Neuronal stem cell (in vitro differentiated cells): Measurements from ENCODE around the gene CXorf66.

Source experiments
- DNase-seq: peaks from one replicate; pipeline ENCODE4 v3.0.0-alpha.2; 2013; ENCODE audit warnings: low spot score
- H2AFZ ChIP-seq: one replicate; pipeline ENCODE4 v1.6.1; 2013; ENCODE audit warnings: mild to moderate bottlenecking, low read length, inconsistent platforms
- H2AK5ac ChIP-seq: 2 replicates; pipeline ENCODE4 v1.6.1; 2013; ENCODE audit warnings: low read depth, mild to moderate bottlenecking, inconsistent platforms, low read length, moderate library complexity, mixed read lengths
- H2BK120ac ChIP-seq: 2 replicates; pipeline ENCODE4 v1.6.1; 2013; ENCODE audit warnings: low read depth, mild to moderate bottlenecking, inconsistent platforms, low read length, moderate library complexity, mixed read lengths
- H2BK12ac ChIP-seq: one replicate; pipeline ENCODE4 v1.6.1; 2013; ENCODE audit warnings: low read length, inconsistent platforms
- H2BK15ac ChIP-seq: 2 replicates; pipeline ENCODE4 v1.6.1; 2013; ENCODE audit warnings: mild to moderate bottlenecking, low read length, inconsistent platforms, mixed read lengths
- H2BK5ac ChIP-seq: one replicate; pipeline ENCODE4 v1.6.1; 2013; ENCODE audit warnings: inconsistent platforms, mild to moderate bottlenecking, low read length, moderate library complexity
- H3K14ac ChIP-seq: one replicate; pipeline ENCODE4 v1.6.1; 2013; ENCODE audit warnings: low read length, inconsistent platforms
- H3K18ac ChIP-seq: 2 replicates; pipeline ENCODE4 v1.6.1; 2013; ENCODE audit warnings: low read length, inconsistent platforms
- H3K23ac ChIP-seq: 2 replicates; pipeline ENCODE4 v1.6.1; 2013; ENCODE audit warnings: low read depth, mild to moderate bottlenecking, mixed read lengths, low read length, inconsistent platforms; ENCODE audit not compliant: poor library complexity
- H3K27ac ChIP-seq: replicated peaks from 3 replicates; pipeline ENCODE4 v1.5.1; 2013; ENCODE audit warnings: low read length, inconsistent platforms
- H3K27me3 ChIP-seq, 3 experiments: 2 replicates each; pipeline ENCODE4 v1.6.1; 2013; ENCODE audit warnings: low read length in 3 of 3, mild to moderate bottlenecking in 2 of 3, inconsistent platforms in 1 of 3, low read depth in 1 of 3, mixed read lengths in 1 of 3, moderate library complexity in 1 of 3; ENCODE audit not compliant: control insufficient read depth in 3 of 3, insufficient read depth in 3 of 3
- H3K36me3 ChIP-seq, 2 donors: replicated peaks in 1 of 2; 2 replicates each; pipeline ENCODE4 v1.6.1; 2013; ENCODE audit warnings: low read length in 2 of 2; ENCODE audit not compliant: control insufficient read depth in 2 of 2, insufficient read depth in 2 of 2
- H3K4ac ChIP-seq: 2 replicates; pipeline ENCODE4 v1.6.1; 2013; ENCODE audit warnings: inconsistent platforms, mild to moderate bottlenecking, low read length, moderate library complexity
- H3K4me1 ChIP-seq, 2 donors: 1 replicate in 1 of 2; 2 replicates in 1 of 2; pipeline ENCODE4 v1.6.1; 2013; ENCODE audit warnings: low read length in 2 of 2, low read depth in 1 of 2; ENCODE audit not compliant: control insufficient read depth in 2 of 2, insufficient read depth in 1 of 2
- H3K4me2 ChIP-seq: one replicate; pipeline ENCODE4 v1.6.1; 2013; ENCODE audit warnings: mild to moderate bottlenecking, low read length, inconsistent platforms; ENCODE audit not compliant: insufficient read depth, poor library complexity, severe bottlenecking
- H3K4me3 ChIP-seq, 2 donors: 2 replicates each; pipeline ENCODE4 v1.5.1; 2013; ENCODE audit warnings: low read length in 2 of 2, mild to moderate bottlenecking in 2 of 2, inconsistent platforms in 1 of 2, moderate library complexity in 1 of 2
- H3K79me1 ChIP-seq: one replicate; pipeline ENCODE4 v1.6.1; 2013; ENCODE audit warnings: low read depth, mild to moderate bottlenecking, inconsistent platforms, low read length, moderate library complexity
- H3K9ac ChIP-seq: one replicate; pipeline ENCODE4 v1.6.1; 2013; ENCODE audit warnings: mild to moderate bottlenecking, low read depth, low read length, inconsistent platforms; ENCODE audit not compliant: poor library complexity
- H3K9me3 ChIP-seq, 2 donors: replicated peaks in 1 of 2; 2 replicates each; pipeline versions ENCODE3 to v1.6.1; 2013; ENCODE audit warnings: low read length in 2 of 2, mild to moderate bottlenecking in 2 of 2, inconsistent platforms in 1 of 2, low read depth in 1 of 2, mixed read lengths in 1 of 2, moderate library complexity in 1 of 2; ENCODE audit not compliant: control insufficient read depth in 2 of 2, insufficient read depth in 1 of 2
- H4K8ac ChIP-seq: one replicate; pipeline ENCODE4 v1.6.1; 2013; ENCODE audit warnings: low read depth, mild to moderate bottlenecking, inconsistent platforms, low read length, moderate library complexity
- H4K91ac ChIP-seq: one replicate; pipeline ENCODE4 v1.6.1; 2013; ENCODE audit warnings: low read length, low read depth, mild to moderate bottlenecking, inconsistent platforms; ENCODE audit not compliant: poor library complexity
- WGBS, 2 donors: extraction: QIAGEN DNeasy Blood & Tissue Kit; methylation state at CpG; one replicate each; pipeline ENCODE4 v1.1.7; 2013; ENCODE audit warnings: missing lambda C conversion rate in 2 of 2, mixed read lengths in 1 of 2; ENCODE audit not compliant: insufficient read length in 2 of 2, insufficient replicate concordance in 1 of 2; ENCODE audit errors: extremely low coverage in 2 of 2; 5-methylcytosine and 5-hydroxymethylcytosine counted together

Gene CXorf66

DNA sequence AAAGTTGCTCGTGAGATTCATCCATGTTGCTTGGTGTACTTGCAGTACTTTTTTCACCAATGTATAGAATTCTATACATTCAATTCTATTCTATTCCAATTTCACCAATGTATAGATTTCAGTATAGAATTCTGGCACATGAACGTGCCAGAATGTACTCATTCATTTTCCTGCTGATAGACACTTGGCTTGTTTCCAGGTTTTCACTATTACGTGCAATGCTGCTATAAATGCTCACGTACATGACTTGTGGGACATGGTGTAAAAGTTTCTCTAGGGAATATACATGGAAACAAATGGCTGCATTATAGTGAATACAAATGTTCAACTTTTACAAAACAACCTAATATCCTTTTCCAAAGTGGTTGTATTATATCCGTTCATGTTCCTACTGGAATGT lies 6.8 kb upstream of the CXorf66 start:
- Histone ChIP-seq H3K23ac (no peak overlapping the region), H2AK5ac (no peak overlapping the region), H3K9me3 (no peaks in the 10 kb centered on the region), H3K4me2 (no peak overlapping the region), H2BK12ac (no peak overlapping the region), H2BK120ac (no peak overlapping the region), H3K27me3 (peaks cover 0 to 6% (median 0%) of the 10 kb centered on the region in 3 experiments), H3K36me3 (no peaks in the 10 kb centered on the region), H3K14ac (no peak overlapping the region), H2AFZ (no peak overlapping the region), H2BK5ac (no peak overlapping the region), H3K27ac (no peak overlapping the region), H3K9ac (no peak overlapping the region), H3K18ac (no peak overlapping the region), H3K4me3 (no peak overlapping the region), H2BK15ac (no peak overlapping the region), H3K4ac (no peak overlapping the region), H4K91ac (no peak overlapping the region), H3K4me1 (no peaks in the 10 kb centered on the region), H4K8ac (no peak overlapping the region), H3K79me1 (no peaks in the 10 kb centered on the region)
- no peak for DNase-seq
- WGBS, 2 donors = no CpG with 5 or more reads among the region's 5 CpGs

DNA sequence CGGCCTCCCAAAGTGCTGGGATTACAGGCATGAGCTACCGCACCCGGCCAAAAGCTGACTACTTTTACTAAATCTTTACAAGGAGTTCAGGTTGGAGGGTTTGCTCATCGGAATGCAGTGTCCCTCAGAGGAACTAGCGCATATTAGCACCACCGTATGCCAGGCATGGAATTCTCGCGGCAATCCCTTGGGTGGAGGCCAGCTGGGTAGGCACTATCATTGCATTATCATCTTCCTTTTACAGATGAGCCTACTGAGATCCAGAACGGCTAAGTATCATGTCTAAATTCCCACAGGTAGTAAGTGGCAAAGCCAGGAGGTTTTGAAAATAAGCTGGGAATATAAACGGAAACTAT lies 6.1 kb upstream of the CXorf66 start:
- H3K27me3 ChIP-seq = peaks cover 0 to 6% (median 0%) of the 10 kb centered on the region in 3 experiments
- no peaks in the 10 kb centered on the region for H3K9me3 ChIP-seq
- H3K27ac ChIP-seq = no peak overlapping the region
- no peaks in the 10 kb centered on the region for H3K4me1 ChIP-seq
- no peak overlapping the region for H2BK15ac ChIP-seq
- no peak overlapping the region for H2BK5ac ChIP-seq
- no peak overlapping the region for H3K4me3 ChIP-seq
- H3K18ac ChIP-seq = no peak overlapping the region
- no peak overlapping the region for H2AFZ ChIP-seq
- no peak overlapping the region for H3K14ac ChIP-seq
- H3K79me1 ChIP-seq = no peaks in the 10 kb centered on the region
- WGBS, 2 donors = no CpG with 5 or more reads among the region's 10 CpGs
- H3K4ac ChIP-seq = no peak overlapping the region
- H3K23ac ChIP-seq = no peak overlapping the region
- H3K9ac ChIP-seq = no peak overlapping the region
- H2BK120ac ChIP-seq = no peak overlapping the region
- H2AK5ac ChIP-seq = no peak overlapping the region
- no peak overlapping the region for H2BK12ac ChIP-seq
- H3K4me2 ChIP-seq = no peak overlapping the region
- no peak overlapping the region for H4K91ac ChIP-seq
- no peaks in the 10 kb centered on the region for H3K36me3 ChIP-seq
- H4K8ac ChIP-seq = no peak overlapping the region
- no peak for DNase-seq

DNA sequence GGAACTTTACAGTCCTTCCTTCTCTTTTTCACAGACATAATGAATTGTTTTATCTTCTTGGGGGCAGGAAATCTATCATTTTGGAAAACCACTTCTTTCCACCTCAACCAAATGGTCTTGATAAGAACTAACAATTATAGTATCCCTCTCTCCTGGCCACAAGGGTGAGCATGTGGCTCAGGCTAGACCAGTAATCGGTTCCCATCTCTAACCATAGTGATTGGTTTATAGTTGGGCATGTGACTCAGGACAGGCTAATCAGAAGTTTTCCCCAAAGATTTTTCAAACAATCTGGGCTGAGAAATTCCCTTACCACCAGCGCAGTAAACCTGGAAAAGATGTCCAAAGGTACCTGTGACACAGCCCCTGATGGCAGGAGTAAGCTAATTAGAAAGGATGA lies 4.0 kb upstream of the CXorf66 start:
- Histone ChIP-seq H3K79me1 (no peaks in the 10 kb centered on the region), H4K8ac (no peak overlapping the region), H4K91ac (no peak overlapping the region), H3K14ac (no peak overlapping the region), H2BK12ac (no peak overlapping the region), H3K4me2 (no peak overlapping the region), H2BK15ac (no peak overlapping the region), H3K9ac (no peak overlapping the region), H3K4ac (no peak overlapping the region), H3K9me3 (no peaks in the 10 kb centered on the region), H3K27ac (no peak overlapping the region), H2BK120ac (no peak overlapping the region), H3K36me3 (no peaks in the 10 kb centered on the region), H3K4me1 (no peaks in the 10 kb centered on the region), H3K27me3 (peaks cover 0 to 6% (median 0%) of the 10 kb centered on the region in 3 experiments), H2AK5ac (no peak overlapping the region), H2BK5ac (no peak overlapping the region), H3K23ac (no peak overlapping the region), H3K18ac (no peak overlapping the region), H3K4me3 (no peak overlapping the region), H2AFZ (no peak overlapping the region)
- DNase-seq = no peak
- WGBS, 2 donors = no CpG with 5 or more reads among the region's 2 CpGs

DNA sequence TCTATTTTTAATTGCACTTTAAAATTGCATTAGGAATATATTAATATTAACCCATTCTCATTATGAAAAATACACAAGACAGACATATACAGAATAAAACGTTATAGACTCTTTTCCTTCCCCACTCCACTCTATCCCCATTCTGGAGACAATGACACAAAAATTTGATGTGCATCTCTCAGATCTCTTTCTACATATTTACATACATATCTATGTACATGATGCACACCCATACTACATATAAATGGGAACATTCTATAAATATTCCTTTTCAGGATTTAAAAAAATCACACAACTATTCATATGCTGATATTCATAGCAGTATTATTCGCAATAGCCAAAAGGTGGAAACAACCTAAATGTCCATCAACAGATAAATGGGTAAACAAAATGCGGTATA lies 2.4 kb upstream of the CXorf66 start:
- Histone ChIP-seq H4K91ac (no peak overlapping the region), H3K4me2 (no peak overlapping the region), H3K79me1 (no peaks in the 10 kb centered on the region), H2AK5ac (no peak overlapping the region), H2BK15ac (no peak overlapping the region), H3K9me3 (no peaks in the 10 kb centered on the region), H3K9ac (no peak overlapping the region), H2BK120ac (no peak overlapping the region), H2AFZ (no peak overlapping the region), H3K36me3 (no peaks in the 10 kb centered on the region), H2BK5ac (no peak overlapping the region), H3K4ac (no peak overlapping the region), H3K27ac (no peak overlapping the region), H4K8ac (no peak overlapping the region), H3K18ac (no peak overlapping the region), H3K27me3 (peaks cover 0 to 6% (median 0%) of the 10 kb centered on the region in 3 experiments), H3K23ac (no peak overlapping the region), H2BK12ac (no peak overlapping the region), H3K14ac (no peak overlapping the region), H3K4me3 (no peak overlapping the region), H3K4me1 (no peaks in the 10 kb centered on the region)
- DNase-seq = no peak
- no CpG with 5 or more reads among the region's 3 CpGs for WGBS, 2 donors
